HuH-7 (cell line): Measurements from ENCODE around the gene PEX10.

Source experiments
- DNase-seq: peaks from one replicate; pipeline ENCODE4 v3.0.0; 2011; ENCODE audit warnings: low spot score

The PEX10 gene

DNA sequence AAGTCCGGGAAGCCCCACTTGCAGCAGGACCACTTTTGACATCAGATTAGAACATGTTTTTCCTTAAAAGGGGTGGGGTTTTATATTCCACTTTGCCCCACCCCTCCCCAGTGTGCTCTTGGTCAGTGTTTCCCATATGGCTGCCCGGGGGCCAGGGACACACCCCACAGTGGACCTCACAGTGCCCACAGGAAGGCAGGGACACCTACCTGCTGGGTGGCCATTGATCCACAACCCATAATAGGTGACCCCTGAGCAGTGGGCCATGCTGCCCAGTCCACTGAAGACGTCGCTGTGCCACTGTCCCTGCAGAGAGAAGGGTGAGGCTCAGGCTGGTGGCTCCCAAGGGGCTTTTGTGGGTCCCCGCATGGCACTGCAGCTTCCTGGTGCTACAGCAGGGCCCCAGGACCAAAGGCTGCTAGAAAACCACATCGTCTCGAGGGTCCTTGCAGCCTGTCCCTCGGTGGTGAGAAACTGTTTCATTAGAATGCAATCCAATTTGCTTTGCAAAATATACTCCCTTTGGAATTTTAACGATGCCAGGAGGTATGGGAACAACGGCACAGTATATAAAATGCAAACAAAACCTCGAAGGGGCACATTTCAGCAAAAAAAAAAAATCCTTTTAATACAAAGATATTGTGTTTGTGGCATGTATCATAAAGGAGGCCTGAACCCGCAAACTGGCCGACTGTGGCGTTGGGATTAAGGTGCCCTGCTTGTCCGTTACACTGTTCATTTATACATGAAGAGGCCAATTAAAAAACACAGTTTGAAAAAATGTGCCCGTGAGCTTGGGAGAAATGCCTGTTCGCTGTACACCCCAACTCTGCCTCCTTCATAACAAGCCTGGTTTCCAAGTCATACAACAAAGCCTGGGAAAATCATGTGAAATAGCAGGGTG lies 37.9 kb downstream of the PEX10 start:
- DNase-seq = no peak

DNA sequence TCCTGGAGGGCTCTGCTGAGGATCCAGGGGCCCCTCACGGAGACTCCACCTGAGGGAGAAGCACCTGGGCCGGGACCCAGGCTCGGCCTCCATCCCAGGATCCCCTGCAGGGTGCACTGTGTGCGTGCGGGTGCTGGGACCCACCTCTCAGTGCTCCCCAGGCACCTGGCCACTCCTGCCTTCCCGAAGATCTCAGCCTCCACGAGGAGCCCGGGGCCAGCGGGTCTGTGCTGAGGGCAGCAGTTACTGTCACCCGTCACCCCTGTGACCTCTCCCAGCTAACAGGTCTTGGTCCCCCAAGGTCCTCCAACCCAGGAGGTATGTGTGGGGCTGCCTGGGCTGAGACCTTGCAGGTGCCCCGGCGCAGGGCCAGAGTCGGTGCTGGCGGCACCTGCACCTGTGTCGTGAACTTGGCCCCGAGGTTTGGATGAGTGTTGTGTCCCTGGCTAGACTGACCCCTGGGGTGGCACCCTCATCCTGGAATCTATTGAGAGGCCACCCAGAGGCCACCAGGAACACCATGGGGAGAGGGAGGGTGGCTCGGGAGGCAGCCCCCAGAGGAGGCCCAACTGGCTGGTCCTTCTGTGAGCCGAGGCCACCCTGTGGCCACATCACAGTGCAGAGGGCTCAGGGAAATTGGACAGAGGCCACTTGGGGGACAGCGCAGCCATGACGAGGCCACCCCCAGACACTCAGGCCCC lies 38.7 kb downstream of the PEX10 start:
- no peak for DNase-seq

DNA sequence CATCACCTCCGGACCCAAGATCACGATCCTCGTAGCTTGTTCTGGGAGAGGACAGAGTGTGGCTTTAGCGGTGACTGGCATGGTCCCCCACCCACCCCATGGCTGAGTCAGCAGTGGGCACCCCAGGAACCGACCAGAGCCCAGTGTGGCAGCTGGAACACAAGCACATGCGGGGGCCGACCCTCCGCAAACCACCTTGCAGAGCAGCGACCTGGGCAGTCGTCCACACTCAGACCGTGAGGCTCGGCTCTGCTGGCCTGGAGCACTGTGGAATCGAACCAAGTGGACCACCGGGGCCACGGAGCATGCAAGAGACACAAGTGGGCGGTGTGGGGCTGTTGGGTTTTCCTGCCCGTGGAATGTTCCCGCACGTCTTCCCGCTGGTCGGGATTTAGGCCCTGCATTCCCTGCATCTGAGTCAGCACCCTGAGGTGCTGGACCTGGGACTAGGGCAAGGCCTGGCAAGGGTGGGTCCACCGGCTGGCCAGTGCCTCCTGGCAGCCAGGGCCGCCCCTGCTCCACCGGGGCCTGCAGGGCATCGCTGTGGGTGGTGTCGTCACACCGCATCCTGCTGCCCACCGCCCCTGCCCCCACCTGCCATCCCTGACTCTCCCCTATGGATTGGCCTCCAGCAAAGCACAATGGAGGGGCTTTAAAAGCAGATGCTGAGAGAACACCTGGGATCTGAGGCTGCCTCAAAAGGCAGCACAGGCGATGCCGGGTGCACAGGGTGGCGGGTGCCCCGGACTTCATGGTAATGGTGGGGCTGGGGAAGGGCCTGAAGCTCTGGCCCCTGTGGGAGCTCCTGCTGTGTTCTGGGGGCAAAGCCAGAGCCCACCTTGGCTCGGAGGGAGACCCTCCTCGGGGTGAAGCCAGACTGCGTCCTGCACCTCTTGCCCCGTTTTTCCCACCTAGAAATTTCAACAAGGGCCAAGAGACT lies 39.5 kb downstream of the PEX10 start:
- DNase-seq = no peak

- DNase-seq = no peak
Measured at GRCh38 chr1:2368053-2368744, 44.2 kb downstream of the PEX10 start.

DNA sequence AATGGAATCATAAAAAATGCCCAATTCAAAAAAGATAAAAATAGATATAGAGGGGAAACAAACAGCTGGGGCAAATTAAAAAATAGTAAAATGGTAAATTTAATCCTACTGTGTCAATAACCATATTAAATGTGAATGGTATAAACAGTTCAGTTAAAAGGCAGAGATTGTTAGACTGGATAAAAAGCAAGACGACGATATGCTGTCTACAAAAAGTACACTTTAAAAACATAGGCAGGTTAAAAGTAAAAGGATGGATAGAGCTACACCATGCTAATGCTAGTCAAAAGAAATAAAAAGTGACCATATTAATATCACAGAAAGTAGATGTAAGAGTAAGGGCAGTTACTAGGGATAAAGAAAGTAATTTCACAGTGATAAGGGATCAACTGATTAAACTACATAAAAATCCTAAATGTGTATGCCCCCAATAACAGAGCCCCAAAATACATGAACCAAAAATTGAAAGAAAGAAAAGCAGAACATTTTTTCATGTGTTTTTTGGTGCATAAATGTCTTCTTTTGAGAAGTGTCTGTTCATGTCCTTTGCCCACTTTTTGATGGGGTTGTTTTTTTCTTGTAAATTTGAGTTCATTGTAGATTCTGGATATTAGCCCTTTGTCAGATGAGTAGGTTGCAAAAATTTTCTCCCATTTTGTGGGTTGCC lies 48.4 kb downstream of the PEX10 start:
- DNase-seq = no peak

DNA sequence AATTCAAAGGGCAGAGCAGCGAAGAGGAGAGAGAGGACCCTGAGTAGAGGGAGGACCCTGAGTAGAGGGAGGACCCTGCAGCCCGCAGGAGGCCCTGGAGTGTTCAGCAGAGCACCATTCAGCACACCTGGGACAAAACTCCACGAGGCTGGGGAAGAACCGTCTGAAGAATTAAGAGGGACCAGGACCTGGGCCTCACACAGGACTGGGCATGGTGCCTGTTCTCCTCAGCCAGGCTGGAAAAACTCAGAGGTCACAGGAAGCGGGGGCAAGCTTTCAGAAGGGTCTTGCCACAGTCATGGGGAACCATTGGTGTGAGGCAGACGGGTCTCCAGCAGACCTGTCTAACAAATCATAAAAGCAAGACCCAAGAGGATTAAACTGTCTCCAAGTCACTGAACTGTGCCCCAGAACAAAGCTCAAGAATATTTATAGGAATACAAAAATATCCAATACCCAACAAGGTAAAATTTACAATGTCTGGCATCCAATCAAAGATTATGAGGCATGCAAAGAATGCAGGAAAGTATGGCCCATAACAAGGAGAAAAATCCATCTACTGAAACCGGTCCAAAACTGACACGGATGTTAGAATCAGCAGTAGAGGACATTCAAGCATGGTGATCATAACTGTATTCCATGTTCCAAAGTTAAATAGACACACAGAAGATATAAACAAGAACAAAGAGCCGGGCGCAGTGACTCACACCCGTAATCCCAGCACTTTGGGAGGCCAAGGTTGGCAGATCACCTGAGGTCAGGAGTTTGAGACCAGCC lies 51.6 kb downstream of the PEX10 start:
- DNase-seq = no peak

DNA sequence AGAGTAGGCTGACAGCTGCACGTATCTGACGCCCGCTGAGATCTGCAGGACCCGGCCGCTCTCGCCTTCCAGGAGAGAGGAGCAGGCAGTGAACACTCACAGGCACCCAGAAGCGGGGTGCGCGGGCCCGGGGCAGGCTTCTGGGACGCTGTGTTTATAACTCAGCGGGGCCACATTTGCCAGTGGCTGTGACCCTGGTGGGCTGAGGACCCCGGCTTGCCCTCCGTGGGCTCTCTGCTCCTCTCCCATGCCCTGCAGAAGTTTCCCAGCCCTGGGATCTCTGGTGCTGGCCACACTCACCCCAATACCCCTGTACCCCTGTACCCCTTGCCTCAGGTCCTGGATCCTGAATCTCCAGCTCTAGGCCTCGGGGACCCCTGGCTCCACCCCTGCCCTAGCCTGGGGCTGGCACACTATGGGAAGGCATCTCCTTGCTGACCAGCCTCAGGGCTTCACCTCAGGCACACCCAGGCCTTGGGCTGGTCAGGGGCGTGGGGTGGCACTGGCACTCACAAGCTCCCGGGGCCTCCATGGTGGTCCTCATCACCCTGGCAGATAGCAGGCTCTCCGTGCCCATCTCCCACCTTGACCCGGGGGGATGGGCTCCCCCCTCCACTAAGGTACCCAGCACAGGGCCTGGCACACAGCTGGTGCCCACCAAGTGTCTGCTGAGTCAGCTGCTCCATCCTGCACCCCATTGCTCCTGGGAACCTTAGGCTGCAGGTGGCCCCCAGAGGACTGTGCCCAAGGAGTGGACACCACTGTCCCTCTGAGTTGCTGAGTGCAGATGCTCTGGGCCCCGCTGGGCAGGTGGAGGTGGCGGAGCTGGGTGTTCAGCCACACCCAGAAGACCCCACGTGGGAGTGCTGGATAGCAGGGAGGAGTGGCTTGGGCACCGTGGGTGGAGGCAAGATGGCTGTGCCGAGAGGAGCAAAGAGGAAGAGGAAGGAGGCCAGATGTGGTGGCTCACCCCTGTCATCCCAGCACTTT lies 53.4 kb downstream of the PEX10 start:
- no peak for DNase-seq

- no peak for DNase-seq
Measured at GRCh38 chr1:2358072-2358471, 54.3 kb downstream of the PEX10 start.

- DNase-seq = no peak
Measured at GRCh38 chr1:2356911-2357845, 55.2 kb downstream of the PEX10 start.

DNA sequence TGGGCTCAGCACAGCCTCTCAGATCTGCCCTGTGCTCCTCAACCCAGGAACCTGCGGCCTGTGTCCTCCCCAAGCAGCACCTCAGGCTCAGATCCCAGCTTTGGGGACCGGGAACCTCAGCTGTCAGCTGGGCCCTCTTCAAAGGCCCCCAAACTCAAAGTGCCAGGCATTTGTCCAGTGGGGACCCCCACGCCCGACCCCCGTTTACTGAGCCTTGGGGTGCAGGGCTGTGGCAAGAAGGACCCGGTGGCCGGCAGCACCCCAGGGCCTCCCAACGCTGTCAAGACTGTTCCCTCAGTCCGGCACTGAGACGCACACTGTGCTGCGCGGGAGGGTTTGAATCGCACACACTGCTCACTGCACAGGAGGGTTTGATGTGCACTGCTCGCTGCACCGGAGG lies 56.0 kb downstream of the PEX10 start:
- no peak for DNase-seq

- DNase-seq = no peak
Measured at GRCh38 chr1:2355373-2356261, 56.7 kb downstream of the PEX10 start.

GRCh38 chr1:2354511-2355372 lies 57.6 kb downstream of the PEX10 start:
- DNase-seq = no peak
